C4-2B (cell line): Measurements from ENCODE around the gene LTBR.

Experiments
- CTCF ChIP-seq: fragments of 450-650 bp; conservative IDR thresholded peaks from 2 replicates; pipeline ENCODE4 v1.5.1; 2017; ENCODE audit warnings: mild to moderate bottlenecking
- ZFX ChIP-seq: fragments of 450-650 bp; IDR thresholded peaks from 2 replicates; pipeline ENCODE4 v1.6.1; 2017

GRCh38 chr12:6374786-6375160 is 9.2 kb upstream of the LTBR start:
- no peak for TF ChIP-seq CTCF
- no peak for TF ChIP-seq ZFX
